H9 (cell line): ENCODE measurements around the gene LAYN. TPM values are rescaled to one million over a fixed set of nuclear protein-coding genes. Genes with fewer than 3 reads are reported as not detected.

Experiments used
- DNase-seq: peaks from one replicate; pipeline ENCODE4 v3.0.0-alpha.2; 2017
- H2AFZ ChIP-seq: one replicate; pipeline ENCODE4 v1.6.1; 2013; ENCODE audit warnings: mild to moderate bottlenecking, low read length, control low read depth, moderate library complexity
- H2AK5ac ChIP-seq: 2 replicates; pipeline ENCODE4 v1.6.1; 2013; ENCODE audit warnings: low read length, control low read depth, mixed read lengths; ENCODE audit not compliant: insufficient read length
- H2BK120ac ChIP-seq: one replicate; pipeline ENCODE4 v1.6.1; 2013; ENCODE audit warnings: low read depth, mild to moderate bottlenecking, low read length, control low read depth, inconsistent platforms; ENCODE audit not compliant: poor library complexity, severe bottlenecking
- H2BK12ac ChIP-seq: 2 replicates; pipeline ENCODE4 v1.6.1; 2013; ENCODE audit warnings: low read length, control low read depth, mixed read lengths, low read depth; ENCODE audit not compliant: insufficient read length
- H2BK15ac ChIP-seq: 2 replicates; pipeline ENCODE4 v1.6.1; 2013; ENCODE audit warnings: low read depth, low read length, control low read depth
- H2BK20ac ChIP-seq: one replicate; pipeline ENCODE4 v1.6.1; 2013; ENCODE audit warnings: low read depth, mild to moderate bottlenecking, low read length, control low read depth, inconsistent platforms; ENCODE audit not compliant: poor library complexity, severe bottlenecking
- H2BK5ac ChIP-seq: 2 replicates; pipeline ENCODE4 v1.6.1; 2013; ENCODE audit warnings: low read length, control low read depth, mixed read lengths; ENCODE audit not compliant: insufficient read length
- H3K14ac ChIP-seq: 2 replicates; pipeline ENCODE4 v1.6.1; 2013; ENCODE audit warnings: low read length, control low read depth; ENCODE audit not compliant: insufficient read depth
- H3K18ac ChIP-seq: 2 replicates; pipeline ENCODE4 v1.6.1; 2013; ENCODE audit warnings: low read depth, mild to moderate bottlenecking, mixed read lengths, low read length, control low read depth; ENCODE audit not compliant: insufficient read length
- H3K23ac ChIP-seq: 2 replicates; pipeline ENCODE4 v1.6.1; 2013; ENCODE audit warnings: low read length, control low read depth, mixed read lengths, low read depth; ENCODE audit not compliant: insufficient read length
- H3K23me2 ChIP-seq: 2 replicates; pipeline ENCODE4 v1.6.1; 2013; ENCODE audit warnings: low read depth, mild to moderate bottlenecking, mixed read lengths, low read length, control low read depth; ENCODE audit not compliant: insufficient read length, poor library complexity, severe bottlenecking
- H3K27ac ChIP-seq: 2 replicates; pipeline ENCODE4 v1.5.1; 2013; ENCODE audit warnings: low read length, control low read depth, mixed read lengths, low read depth; ENCODE audit not compliant: insufficient read length
- H3K27me3 ChIP-seq: 2 replicates; pipeline ENCODE4 v1.6.1; 2013; ENCODE audit warnings: low read length, control low read depth, inconsistent platforms; ENCODE audit not compliant: insufficient read depth
- H3K4ac ChIP-seq: 2 replicates; pipeline ENCODE4 v1.6.1; 2013; ENCODE audit warnings: low read depth, mild to moderate bottlenecking, control low read depth, inconsistent platforms, low read length, moderate library complexity
- H3K4me1 ChIP-seq: 2 replicates; pipeline ENCODE4 v1.6.1; 2013; ENCODE audit warnings: low read length, control low read depth, inconsistent platforms; ENCODE audit not compliant: insufficient read depth
- H3K4me2 ChIP-seq: 2 replicates; pipeline ENCODE4 v1.6.1; 2013; ENCODE audit warnings: low read length, control low read depth, mixed read lengths; ENCODE audit not compliant: insufficient read length, insufficient read depth
- H3K56ac ChIP-seq: 2 replicates; pipeline ENCODE4 v1.6.1; 2013; ENCODE audit warnings: low read depth, mild to moderate bottlenecking, mixed read lengths, low read length, control low read depth; ENCODE audit not compliant: insufficient read length
- H3K79me1 ChIP-seq: 2 replicates; pipeline ENCODE4 v1.6.1; 2013; ENCODE audit warnings: low read depth, mild to moderate bottlenecking, moderate library complexity, low read length, control low read depth, inconsistent platforms; ENCODE audit not compliant: insufficient read depth, poor library complexity, severe bottlenecking
- H3K79me2 ChIP-seq: 2 replicates; pipeline ENCODE4 v1.6.1; 2013; ENCODE audit warnings: low read length, control low read depth, inconsistent platforms; ENCODE audit not compliant: insufficient read depth
- H3K9ac ChIP-seq: 2 replicates; pipeline ENCODE4 v1.6.1; 2013; ENCODE audit warnings: low read length, control low read depth, mixed read lengths; ENCODE audit not compliant: insufficient read length; ENCODE audit errors: extremely low read depth
- H3K9me3 ChIP-seq: one replicate; pipeline ENCODE4 v1.6.1; 2013; ENCODE audit warnings: low read depth, low read length, inconsistent platforms; ENCODE audit not compliant: control insufficient read depth
- H3T11ph ChIP-seq: one replicate; pipeline ENCODE4 v1.6.1; 2013; ENCODE audit warnings: mild to moderate bottlenecking, low read length, control low read depth, inconsistent platforms
- H4K20me1 ChIP-seq: one replicate; pipeline ENCODE4 v1.6.1; 2013; ENCODE audit not compliant: control insufficient read depth, insufficient read length, insufficient read depth
- H4K5ac ChIP-seq: 2 replicates; pipeline ENCODE4 v1.6.1; 2013; ENCODE audit warnings: low read depth, mild to moderate bottlenecking, mixed read lengths, low read length, control low read depth; ENCODE audit not compliant: insufficient read length
- H4K8ac ChIP-seq: replicated peaks from 2 replicates; pipeline ENCODE4 v1.6.1; 2013; ENCODE audit warnings: low read length, control low read depth, mixed read lengths, low read depth; ENCODE audit not compliant: insufficient read length
- H4K91ac ChIP-seq: 2 replicates; pipeline ENCODE4 v1.6.1; 2013; ENCODE audit warnings: low read depth, mild to moderate bottlenecking, moderate library complexity, mixed read lengths, low read length, control low read depth; ENCODE audit not compliant: insufficient read length
- H3K27ac Mint-ChIP-seq, 3 experiments: 2 replicates in 2 of 3; 3 replicates in 1 of 3; pipeline ENCODE4 v1.8.0; 2020 to 2021; ENCODE audit warnings: mixed read lengths in 3 of 3, mild to moderate bottlenecking in 1 of 3, moderate library complexity in 1 of 3
- H3K27me3 Mint-ChIP-seq: 2 replicates; pipeline ENCODE4 v1.8.0; 2021; ENCODE audit warnings: low read depth, mild to moderate bottlenecking, moderate library complexity, mixed read lengths
- H3K36me3 Mint-ChIP-seq, 3 experiments: 2 replicates in 2 of 3; 3 replicates in 1 of 3; pipeline ENCODE4 v1.8.0; 2020 to 2021; ENCODE audit warnings: low read depth in 3 of 3, mixed read lengths in 3 of 3; ENCODE audit not compliant: insufficient read depth in 1 of 3
- H3K4me1 Mint-ChIP-seq, 2 experiments: 2 replicates each; pipeline ENCODE4 v1.8.0; 2020; ENCODE audit warnings: mixed read lengths in 2 of 2
- H3K4me3 Mint-ChIP-seq, 2 experiments: 2 replicates in 1 of 2; 3 replicates in 1 of 2; pipeline ENCODE4 v1.8.0; 2020 to 2021; ENCODE audit warnings: mild to moderate bottlenecking in 2 of 2, mixed read lengths in 2 of 2, moderate library complexity in 1 of 2
- H3K9me3 Mint-ChIP-seq, 2 experiments: 2 replicates in 1 of 2; 3 replicates in 1 of 2; pipeline ENCODE4 v1.8.0; 2020; ENCODE audit warnings: mild to moderate bottlenecking in 2 of 2, mixed read lengths in 2 of 2, moderate library complexity in 1 of 2
- WGBS: extraction: QIAGEN DNeasy Blood & Tissue Kit; methylation state at CpG from one replicate; pipeline ENCODE4 v1.1.7; 2013; ENCODE audit warnings: missing lambda C conversion rate, low lambda C conversion rate, mixed read lengths; ENCODE audit not compliant: insufficient read length; ENCODE audit errors: extremely low coverage; 5-methylcytosine and 5-hydroxymethylcytosine counted together
- total RNA-seq: library from RNA; stranded (reverse); gene quantifications from 2 replicates; pipeline ENCODE4 v1.2.1, GENCODE V29; 2021
- TF ChIP-seq, protein P1 (sequence below): fragments of 200-600 bp; sonication (generic); conservative IDR thresholded peaks from 3 replicates; pipeline ENCODE4 v1.8.0; 2021; ENCODE audit warnings: antibody characterized with exemption, mild to moderate bottlenecking

LAYN gene
- total RNA-seq, 1 experiment from 2014 or later: 3.1 TPM

DNA sequence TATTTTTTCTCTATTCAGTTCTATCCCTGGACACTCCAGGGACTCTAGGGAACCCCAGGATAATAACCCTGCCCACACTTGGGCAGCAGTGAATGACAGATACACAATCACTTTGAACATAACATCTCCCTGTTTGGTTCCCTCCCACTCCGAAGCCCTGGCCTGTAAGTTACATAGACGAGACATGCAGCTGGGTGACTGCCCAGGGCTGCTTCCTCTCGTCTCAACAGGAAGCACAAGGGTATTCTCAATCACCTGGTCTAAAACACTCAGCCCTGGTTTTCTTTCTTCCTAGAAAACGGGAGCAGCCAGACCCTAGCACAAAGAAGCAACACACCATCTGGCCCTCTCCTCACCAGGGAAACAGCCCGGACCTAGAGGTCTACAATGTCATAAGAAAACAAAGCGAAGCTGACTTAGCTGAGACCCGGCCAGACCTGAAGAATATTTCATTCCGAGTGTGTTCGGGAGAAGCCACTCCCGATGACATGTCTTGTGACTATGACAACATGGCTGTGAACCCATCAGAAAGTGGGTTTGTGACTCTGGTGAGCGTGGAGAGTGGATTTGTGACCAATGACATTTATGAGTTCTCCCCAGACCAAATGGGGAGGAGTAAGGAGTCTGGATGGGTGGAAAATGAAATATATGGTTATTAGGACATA lies 19.4 kb downstream of the LAYN start:
- H3K4me3 Mint-ChIP-seq: no peak overlapping the region

More for the DNA sequence above, 19.4 kb downstream of the LAYN start:
- no peaks in the 10 kb centered on the region for H3K27me3 Mint-ChIP-seq
- Histone ChIP-seq H2BK20ac (no peak overlapping the region), H4K20me1 (no peaks in the 10 kb centered on the region), H2BK120ac (no peak overlapping the region), H2BK15ac (no peak overlapping the region), H4K8ac (no peak overlapping the region), H2BK5ac (no peak overlapping the region), H3K18ac (no peak overlapping the region), H3K4me1 (peaks cover 6% of the 10 kb centered on the region; the same call in 1 of the 2 replicates), H3K14ac (no peak overlapping the region), H3T11ph (no peak overlapping the region), H2AFZ (no peak overlapping the region), H3K79me2 (no peaks in the 10 kb centered on the region), H4K91ac (no peak overlapping the region), H3K23me2 (no peaks in the 10 kb centered on the region), H3K23ac (no peak overlapping the region), H2BK12ac (no peak overlapping the region), H3K4ac (no peak overlapping the region), H4K5ac (no peak overlapping the region), H3K4me2 (no peak overlapping the region), H3K9me3 (peaks cover 7% of the 10 kb centered on the region), H2AK5ac (no peak overlapping the region), H3K56ac (no peak overlapping the region), H3K27ac (no peak overlapping the region), H3K27me3 (no peaks in the 10 kb centered on the region), H3K9ac (no peak overlapping the region), H3K79me1 (no peaks in the 10 kb centered on the region)
- H3K27ac Mint-ChIP-seq: no peak overlapping the region
- DNase-seq: no peak
- H3K36me3 Mint-ChIP-seq: peaks cover 10 to 27% (median 16%) of the 10 kb centered on the region in 3 experiments
- WGBS: no CpG with 5 or more reads among the region's 11 CpGs
- TF ChIP-seq, protein P1, sequence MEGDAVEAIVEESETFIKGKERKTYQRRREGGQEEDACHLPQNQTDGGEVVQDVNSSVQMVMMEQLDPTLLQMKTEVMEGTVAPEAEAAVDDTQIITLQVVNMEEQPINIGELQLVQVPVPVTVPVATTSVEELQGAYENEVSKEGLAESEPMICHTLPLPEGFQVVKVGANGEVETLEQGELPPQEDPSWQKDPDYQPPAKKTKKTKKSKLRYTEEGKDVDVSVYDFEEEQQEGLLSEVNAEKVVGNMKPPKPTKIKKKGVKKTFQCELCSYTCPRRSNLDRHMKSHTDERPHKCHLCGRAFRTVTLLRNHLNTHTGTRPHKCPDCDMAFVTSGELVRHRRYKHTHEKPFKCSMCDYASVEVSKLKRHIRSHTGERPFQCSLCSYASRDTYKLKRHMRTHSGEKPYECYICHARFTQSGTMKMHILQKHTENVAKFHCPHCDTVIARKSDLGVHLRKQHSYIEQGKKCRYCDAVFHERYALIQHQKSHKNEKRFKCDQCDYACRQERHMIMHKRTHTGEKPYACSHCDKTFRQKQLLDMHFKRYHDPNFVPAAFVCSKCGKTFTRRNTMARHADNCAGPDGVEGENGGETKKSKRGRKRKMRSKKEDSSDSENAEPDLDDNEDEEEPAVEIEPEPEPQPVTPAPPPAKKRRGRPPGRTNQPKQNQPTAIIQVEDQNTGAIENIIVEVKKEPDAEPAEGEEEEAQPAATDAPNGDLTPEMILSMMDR: no peak
- H3K4me1 Mint-ChIP-seq: peaks cover 28 to 35% of the 10 kb centered on the region in 2 experiments
- H3K9me3 Mint-ChIP-seq: peaks cover 13 to 17% of the 10 kb centered on the region in 2 experiments
